Transverse colon (tissue), 4 donors: ENCODE measurements around the gene ARNT2. TPM values are rescaled to one million over a fixed set of nuclear protein-coding genes. Genes with fewer than 3 reads are reported as not detected.

Experiments
- DNase-seq: peaks from one replicate; pipeline ENCODE4 v3.0.0-alpha.2; 2019
- H3K27ac ChIP-seq, 4 donors: fragments of 200-600 bp; sonication (generic); 2 replicates each; pipeline ENCODE4 v1.5.1; 2016 to 2018; ENCODE audit warnings: inconsistent platforms in 4 of 4
- H3K27me3 ChIP-seq: fragments of 200-600 bp; sonication (generic); 2 replicates; pipeline ENCODE4 v1.5.1; 2017; ENCODE audit warnings: inconsistent platforms
- H3K36me3 ChIP-seq, 4 donors: fragments of 200-600 bp; sonication (generic); 2 replicates each; pipeline ENCODE4 v1.5.1; 2017 to 2019; ENCODE audit warnings: inconsistent platforms in 4 of 4
- H3K4me1 ChIP-seq, 4 donors: fragments of 200-600 bp; sonication (generic); 2 replicates each; pipeline ENCODE4 v1.5.1; 2017 to 2020; ENCODE audit warnings: inconsistent platforms in 4 of 4
- H3K4me3 ChIP-seq, 4 donors: fragments of 200-600 bp; sonication (generic); 1 replicate in 1 of 4; 2 replicates in 3 of 4; pipeline versions ENCODE4 v1.5.1 to v1.6.1; 2017 to 2019; ENCODE audit warnings: inconsistent platforms in 4 of 4
- H3K9me3 ChIP-seq, 2 donors: fragments of 200-600 bp; sonication (generic); 2 replicates each; pipeline ENCODE4 v1.5.1; 2017 to 2019; ENCODE audit warnings: inconsistent platforms in 2 of 2
- EP300 ChIP-seq: sonication (generic); formaldehyde crosslinking; IDR thresholded peaks from one replicate; pipeline ENCODE4 v1.6.1; 2017; ENCODE audit warnings: antibody characterized with exemption, low read depth
- POLR2A ChIP-seq: fragments of 450-650 bp; IDR thresholded peaks from one replicate; pipeline ENCODE4 v1.6.1; 2016; ENCODE audit warnings: antibody characterized with exemption, mild to moderate bottlenecking, moderate library complexity
- POLR2AphosphoS5 ChIP-seq, 3 donors: sonication (generic); formaldehyde crosslinking; IDR thresholded peaks; one replicate each; pipeline ENCODE4 v1.6.1; 2016; ENCODE audit warnings: antibody characterized with exemption in 3 of 3
- WGBS, 2 donors: methylation state at CpG; one replicate each; pipeline ENCODE4 v1.1.5; 2018; ENCODE audit warnings: low coverage in 1 of 2; 5-methylcytosine and 5-hydroxymethylcytosine counted together
- in situ Hi-C, 4 donors: fragments of 200-750 bp; cut with MboI; loops; one replicate each; pipeline versions ENCODE4 v1.15.0 to v1.15.1; 2017; ENCODE audit warnings: low sequenced_read_pairs in 3 of 4, low pct_ligation_motif_present in 1 of 4, low pct_unique_long_range_greater_than_20kb in 1 of 4
- intact Hi-C: fragments of 100-400 bp; cut with DNase I; formaldehyde crosslinking; loops from one replicate; pipeline ENCODE4 v1.15.1; 2023; ENCODE audit warnings: low total_unique reads
- total RNA-seq, 4 donors: library from RNA; depleted of rRNA; stranded (reverse); fragments of >200 nt; gene quantifications; one replicate each; pipeline ENCODE4 v1.1.0, GENCODE V29; 2016
- TF ChIP-seq, protein P1 (sequence below), 5 experiments: fragments of 200-600 bp in 3 of 5; fragments of 450-650 bp in 2 of 5; sonication (generic) in 3 of 5; IDR thresholded peaks; 1 replicate in 2 of 5; 2 replicates in 3 of 5; pipeline ENCODE4 v1.5.1; 2016 to 2017; ENCODE audit warnings: antibody characterized with exemption in 5 of 5, inconsistent platforms in 3 of 5, mild to moderate bottlenecking in 2 of 5, moderate library complexity in 1 of 5

Gene ARNT2
- total RNA-seq, 4 donors from 2014 or later, result 1.9 to 4.0 (median 2.5) TPM; not detected in 1

DNA sequence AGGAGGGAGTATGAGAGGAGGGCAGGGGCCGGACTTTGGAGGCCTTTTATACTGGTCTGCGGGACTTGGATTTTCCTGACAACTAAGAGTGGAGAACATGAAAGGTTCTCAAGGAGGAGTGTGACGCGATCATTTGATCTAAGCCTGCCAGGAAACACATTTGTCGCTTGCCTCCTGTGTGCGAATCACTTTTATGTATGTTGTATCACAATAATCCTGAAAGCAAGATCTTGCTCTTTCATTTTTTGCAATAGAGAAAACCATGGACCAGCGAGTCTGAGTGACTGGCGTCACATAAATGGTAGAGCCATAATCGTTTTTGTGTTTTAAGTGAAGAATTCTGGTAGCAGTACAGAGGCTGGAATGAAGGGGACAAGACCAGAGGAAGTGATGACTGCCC, 100.7 kb downstream of the ARNT2 start:
- Histone ChIP-seq H3K27ac (no peak overlapping the region), H3K36me3 (no peaks in the 10 kb centered on the region), H3K4me1 (peaks cover 0 to 5% (median 0%) of the 10 kb centered on the region in 4 donors), H3K27me3 (no peaks in the 10 kb centered on the region), H3K9me3 (no peaks in the 10 kb centered on the region), H3K4me3 (no peak overlapping the region)
- no peak for DNase-seq
- no peak for TF ChIP-seq EP300
- TF ChIP-seq POLR2AphosphoS5 (IDR thresholded peaks at IDR 0.05), result no peak
- TF ChIP-seq POLR2A, result no peak
- TF ChIP-seq, protein P1, sequence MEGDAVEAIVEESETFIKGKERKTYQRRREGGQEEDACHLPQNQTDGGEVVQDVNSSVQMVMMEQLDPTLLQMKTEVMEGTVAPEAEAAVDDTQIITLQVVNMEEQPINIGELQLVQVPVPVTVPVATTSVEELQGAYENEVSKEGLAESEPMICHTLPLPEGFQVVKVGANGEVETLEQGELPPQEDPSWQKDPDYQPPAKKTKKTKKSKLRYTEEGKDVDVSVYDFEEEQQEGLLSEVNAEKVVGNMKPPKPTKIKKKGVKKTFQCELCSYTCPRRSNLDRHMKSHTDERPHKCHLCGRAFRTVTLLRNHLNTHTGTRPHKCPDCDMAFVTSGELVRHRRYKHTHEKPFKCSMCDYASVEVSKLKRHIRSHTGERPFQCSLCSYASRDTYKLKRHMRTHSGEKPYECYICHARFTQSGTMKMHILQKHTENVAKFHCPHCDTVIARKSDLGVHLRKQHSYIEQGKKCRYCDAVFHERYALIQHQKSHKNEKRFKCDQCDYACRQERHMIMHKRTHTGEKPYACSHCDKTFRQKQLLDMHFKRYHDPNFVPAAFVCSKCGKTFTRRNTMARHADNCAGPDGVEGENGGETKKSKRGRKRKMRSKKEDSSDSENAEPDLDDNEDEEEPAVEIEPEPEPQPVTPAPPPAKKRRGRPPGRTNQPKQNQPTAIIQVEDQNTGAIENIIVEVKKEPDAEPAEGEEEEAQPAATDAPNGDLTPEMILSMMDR (IDR thresholded peaks at IDR 0.05), result no peak
- WGBS, 2 donors, result 82 to 88% methylated on average over 6 to 9 of the region's 9 CpGs
- in situ Hi-C loops, result no loop called here
- intact Hi-C loops, result no loop called here

DNA sequence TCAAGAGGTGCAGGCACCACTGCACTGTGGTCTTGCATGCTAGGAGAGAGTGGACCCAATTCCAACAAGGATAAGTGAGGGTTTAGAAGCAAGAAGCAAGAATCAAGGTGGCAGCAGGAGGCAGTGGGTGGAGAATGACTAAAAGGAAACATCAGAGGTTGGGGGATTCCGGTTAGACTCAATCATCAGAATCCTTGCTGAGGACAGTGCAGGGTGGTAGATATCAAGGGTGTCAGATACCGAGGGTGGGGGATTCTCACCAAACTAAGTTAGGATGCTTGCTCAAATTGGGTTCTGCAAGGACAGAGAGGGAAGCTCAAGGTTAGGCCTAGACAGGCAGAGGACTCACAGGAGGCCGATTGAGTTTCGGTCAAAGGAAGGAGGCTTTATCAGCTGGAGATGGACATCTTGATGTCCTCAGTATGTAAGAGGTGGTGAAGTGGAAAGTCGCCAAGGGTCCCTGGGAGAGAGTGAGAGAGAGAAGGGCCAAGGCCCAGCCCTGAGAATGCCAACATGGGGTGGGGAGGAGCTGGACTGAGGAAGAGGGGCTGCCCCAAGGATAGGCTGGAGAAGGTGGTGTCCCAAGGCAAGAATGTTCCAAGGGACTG, 102.2 kb downstream of the ARNT2 start:
- H3K9me3 ChIP-seq, result no peaks in the 10 kb centered on the region
- H3K27me3 ChIP-seq, result no peaks in the 10 kb centered on the region
- peaks cover 0 to 5% (median 0%) of the 10 kb centered on the region in 4 donors for H3K4me1 ChIP-seq
- no peaks in the 10 kb centered on the region for H3K36me3 ChIP-seq
- no peak for TF ChIP-seq POLR2AphosphoS5 (IDR thresholded peaks at IDR 0.05)
- no peak for TF ChIP-seq POLR2A
- no peak for TF ChIP-seq EP300
- TF ChIP-seq, protein P1 (IDR thresholded peaks at IDR 0.05), result no peak
- 79 to 82% methylated on average over 5 of the region's 5 CpGs for WGBS, 2 donors
- H3K4me3 ChIP-seq, result no peak overlapping the region
- in situ Hi-C loops (no loop called here), intact Hi-C loops (no loop called here)
- no peak overlapping the region for H3K27ac ChIP-seq
- DNase-seq, result no peak

DNA sequence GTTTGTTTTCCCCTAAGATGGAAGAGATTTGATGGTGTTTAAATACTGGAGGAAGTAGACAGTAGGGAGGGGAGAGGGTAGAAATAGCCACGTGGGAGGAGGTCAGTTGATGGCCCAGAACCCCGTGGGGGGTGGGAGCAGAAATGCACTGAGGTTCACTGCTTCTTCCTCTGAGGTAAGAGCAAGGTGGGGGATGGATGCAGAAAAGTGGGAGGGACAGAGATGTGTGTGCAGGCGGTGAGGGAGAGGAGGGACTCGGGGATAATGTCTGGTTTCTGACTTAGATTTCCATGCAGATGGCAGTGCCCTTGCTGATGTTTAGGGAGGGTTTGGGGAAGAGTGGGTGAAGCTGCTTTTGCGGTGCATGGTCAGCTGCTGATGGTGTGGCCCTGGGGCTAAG, 102.9 kb downstream of the ARNT2 start:
- Histone ChIP-seq H3K27me3 (no peaks in the 10 kb centered on the region), H3K4me1 (peaks cover 0 to 5% (median 0%) of the 10 kb centered on the region in 4 donors), H3K27ac (no peak overlapping the region), H3K36me3 (no peaks in the 10 kb centered on the region), H3K4me3 (no peak overlapping the region), H3K9me3 (no peaks in the 10 kb centered on the region)
- 64 to 92% methylated on average over 3 to 5 of the region's 5 CpGs for WGBS, 2 donors
- no peak for TF ChIP-seq POLR2A
- no peak for TF ChIP-seq EP300
- TF ChIP-seq, protein P1 (IDR thresholded peaks at IDR 0.05), result no peak
- TF ChIP-seq POLR2AphosphoS5 (IDR thresholded peaks at IDR 0.05), result no peak
- in situ Hi-C loops, result no loop called here
- DNase-seq, result no peak
- intact Hi-C loops, result no loop called here

DNA sequence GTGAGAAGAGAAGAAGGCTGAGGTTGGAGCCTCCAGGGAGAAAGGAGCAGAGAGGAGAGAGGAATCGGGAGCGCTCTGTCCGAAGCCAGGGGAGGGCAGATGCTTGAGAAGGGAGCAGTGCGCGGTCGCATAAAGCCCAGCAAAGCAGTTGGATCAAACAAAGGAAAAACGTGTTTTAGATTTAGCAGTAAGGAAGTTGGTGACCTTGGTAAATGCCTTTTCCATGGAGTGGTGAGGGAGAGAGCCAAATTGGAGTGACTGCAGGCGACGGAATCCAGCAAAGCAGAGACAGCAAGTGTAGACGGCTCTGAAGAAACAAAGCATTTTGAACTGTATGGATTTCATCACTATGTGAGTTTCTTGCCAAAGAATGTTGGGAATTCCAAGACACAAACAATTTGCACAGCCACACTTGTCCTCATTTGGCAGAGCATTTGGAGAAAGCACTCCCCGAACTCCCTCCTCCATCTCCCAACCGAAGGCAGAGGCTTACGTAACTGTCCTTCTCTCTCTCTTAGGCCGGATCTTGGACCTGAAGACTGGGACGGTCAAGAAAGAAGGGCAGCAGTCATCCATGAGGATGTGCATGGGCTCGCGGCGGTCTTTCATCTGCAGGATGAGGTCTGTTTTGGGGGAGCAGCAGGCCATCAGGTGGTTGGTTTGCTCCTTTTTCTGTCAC, 103.6 kb downstream of the ARNT2 start:
- H3K27me3 ChIP-seq, result no peaks in the 10 kb centered on the region
- intact Hi-C loops (no loop called here), in situ Hi-C loops (no loop called here)
- 59 to 68% methylated on average over 15 to 18 of the region's 18 CpGs for WGBS, 2 donors
- H3K36me3 ChIP-seq, result no peaks in the 10 kb centered on the region
- H3K9me3 ChIP-seq, result no peaks in the 10 kb centered on the region
- TF ChIP-seq POLR2AphosphoS5 (IDR thresholded peaks at IDR 0.05), result peak in 2 of 3 donors; percentile 30 to 41
- TF ChIP-seq, protein P1 (IDR thresholded peaks at IDR 0.05), result no peak
- H3K4me3 ChIP-seq, result no peak overlapping the region
- H3K27ac ChIP-seq, result peak overlapping the region in 1 of 4 donors; percentile 6
- no peak for DNase-seq
- peaks cover 0 to 5% (median 0%) of the 10 kb centered on the region in 4 donors for H3K4me1 ChIP-seq
